Common myeloid progenitor, CD34-positive (primary cell): Measurements from ENCODE around the gene TNN.
"Not testable (repeated sequence)": the region's sequence is repeated elsewhere in the genome, so short reads cannot be mapped to it uniquely, and the experiment has no call there.

Experiments
- CTCF ChIA-PET: fragments of 350-600 bp; sonication (Branson Sonifier 250); formaldehyde crosslinking; loops from one replicate; lab custom pipeline; 2021; ENCODE audit warnings: antibody characterized with exemption; lab: Charles Lee
- POLR2A ChIA-PET: fragments of 350-600 bp; sonication (Branson Sonifier 250); formaldehyde crosslinking; loops from one replicate; lab custom pipeline; 2021; ENCODE audit warnings: antibody characterized with exemption; lab: Charles Lee
- DNase-seq, 3 donors: peaks; one replicate each; pipeline versions ENCODE4 v3.0.0 to v3.0.0-alpha.2; 2013
- H3K27ac ChIP-seq, 2 experiments: 1 replicate in 1 of 2; 2 replicates in 1 of 2; pipeline ENCODE4 v1.7.0; 2013; ENCODE audit warnings: inconsistent platforms in 2 of 2, low read length in 2 of 2, mild to moderate bottlenecking in 2 of 2, low read depth in 1 of 2, moderate library complexity in 1 of 2; ENCODE audit not compliant: severe bottlenecking in 2 of 2, insufficient read depth in 1 of 2, poor library complexity in 1 of 2
- H3K27me3 ChIP-seq, 5 experiments: replicated peaks in 2 of 5; 1 replicate in 3 of 5; 2 replicates in 2 of 5; pipeline versions ENCODE4 v1.6.1 to v1.7.0; 2013; ENCODE audit warnings: low read length in 4 of 5, mild to moderate bottlenecking in 2 of 5, moderate library complexity in 2 of 5, inconsistent platforms in 1 of 5; ENCODE audit not compliant: insufficient read depth in 5 of 5, control insufficient read depth in 4 of 5
- H3K36me3 ChIP-seq, 4 experiments: 1 replicate in 2 of 4; 2 replicates in 2 of 4; pipeline versions ENCODE4 v1.6.1 to v1.7.0; 2013; ENCODE audit warnings: low read length in 3 of 4, control low read depth in 1 of 4, mild to moderate bottlenecking in 1 of 4; ENCODE audit not compliant: control insufficient read depth in 4 of 4, insufficient read depth in 4 of 4
- H3K4me1 ChIP-seq, 4 experiments: 1 replicate in 3 of 4; 2 replicates in 1 of 4; pipeline versions ENCODE4 v1.6.1 to v1.7.1; 2013; ENCODE audit warnings: low read length in 3 of 4, mild to moderate bottlenecking in 3 of 4, control low read depth in 1 of 4, inconsistent platforms in 1 of 4, moderate library complexity in 1 of 4; ENCODE audit not compliant: control insufficient read depth in 4 of 4, insufficient read depth in 4 of 4; ENCODE audit errors: control extremely low read depth in 1 of 4
- H3K4me3 ChIP-seq, 7 experiments: 1 replicate in 4 of 7; 2 replicates in 3 of 7; pipeline versions ENCODE4 v1.5.1 to v1.7.0; 2013; ENCODE audit warnings: mild to moderate bottlenecking in 7 of 7, low read length in 6 of 7, moderate library complexity in 6 of 7, inconsistent platforms in 2 of 7, low read depth in 2 of 7, control low read depth in 1 of 7; ENCODE audit not compliant: insufficient read depth in 4 of 7, control insufficient read depth in 1 of 7; ENCODE audit errors: extremely low read depth in 1 of 7
- H3K9me3 ChIP-seq, 5 experiments: 1 replicate in 4 of 5; 2 replicates in 1 of 5; pipeline versions ENCODE4 v1.6.1 to v1.7.1; 2013; ENCODE audit warnings: low read length in 4 of 5, mild to moderate bottlenecking in 2 of 5, inconsistent platforms in 1 of 5, low read depth in 1 of 5, moderate library complexity in 1 of 5; ENCODE audit not compliant: control insufficient read depth in 4 of 5, insufficient read depth in 2 of 5; ENCODE audit errors: control extremely low read depth in 1 of 5
- WGBS: methylation state at CpG from one replicate; pipeline ENCODE4 v1.1.5; 2013; ENCODE audit not compliant: insufficient coverage; 5-methylcytosine and 5-hydroxymethylcytosine counted together

TNN gene

DNA sequence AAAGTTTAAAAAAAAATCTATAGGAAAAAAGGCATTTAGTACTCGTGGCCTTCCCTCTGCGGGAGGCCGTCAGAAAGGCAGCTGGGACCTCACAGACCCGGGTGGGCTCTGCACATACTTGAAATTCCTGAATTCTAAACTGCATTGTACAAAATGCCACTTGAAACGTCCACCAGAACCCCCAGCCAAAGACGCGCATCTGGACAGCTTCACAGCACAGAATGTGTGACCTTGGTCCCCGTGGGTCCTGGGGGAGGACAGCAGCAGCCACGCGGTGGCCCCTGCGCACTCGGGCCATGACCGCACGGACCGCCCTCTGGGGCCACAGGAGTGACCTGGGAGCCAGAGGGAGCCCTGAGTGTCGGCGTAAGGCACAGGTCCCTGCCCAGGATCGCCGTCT, 23.8 kb upstream of the TNN start:
- no peaks in the 10 kb centered on the region for H3K4me1 ChIP-seq
- no peaks in the 10 kb centered on the region for H3K27me3 ChIP-seq
- no peak for DNase-seq
- WGBS, result 91% methylated on average over 15 of the region's 19 CpGs
- no peak overlapping the region for H3K27ac ChIP-seq
- POLR2A ChIA-PET, result no interaction called here
- H3K36me3 ChIP-seq, result no peaks in the 10 kb centered on the region
- CTCF ChIA-PET, result no interaction called here
- no peak overlapping the region for H3K4me3 ChIP-seq
- H3K9me3 ChIP-seq, result no peaks in the 10 kb centered on the region

DNA sequence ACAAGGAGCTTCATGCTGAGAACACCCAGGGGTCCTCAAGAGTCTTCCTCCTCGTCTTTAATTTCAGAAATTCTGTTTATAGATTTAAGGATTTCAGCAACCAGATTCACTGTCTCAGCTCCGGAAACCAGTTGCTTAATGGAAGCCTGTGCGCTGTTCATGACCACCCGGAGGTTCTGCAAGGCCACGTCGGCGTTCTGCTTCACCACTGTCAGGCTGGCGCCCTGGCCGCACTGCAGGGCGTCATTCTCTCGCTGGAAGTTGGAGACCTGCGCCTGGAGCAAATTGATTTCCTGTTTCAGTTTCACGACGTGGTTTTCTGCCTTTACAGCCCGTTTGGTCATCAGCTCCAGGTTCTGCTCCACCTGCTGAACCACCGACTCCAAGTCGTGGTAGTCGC, 23.0 kb upstream of the TNN start:
- H3K9me3 ChIP-seq, POLR2A ChIA-PET, H3K27me3 ChIP-seq, CTCF ChIA-PET, H3K36me3 ChIP-seq, DNase-seq, H3K4me3 ChIP-seq, H3K27ac ChIP-seq, H3K4me1 ChIP-seq: not testable (repeated sequence)
- WGBS, result 93% methylated on average over 18 of the region's 18 CpGs

DNA sequence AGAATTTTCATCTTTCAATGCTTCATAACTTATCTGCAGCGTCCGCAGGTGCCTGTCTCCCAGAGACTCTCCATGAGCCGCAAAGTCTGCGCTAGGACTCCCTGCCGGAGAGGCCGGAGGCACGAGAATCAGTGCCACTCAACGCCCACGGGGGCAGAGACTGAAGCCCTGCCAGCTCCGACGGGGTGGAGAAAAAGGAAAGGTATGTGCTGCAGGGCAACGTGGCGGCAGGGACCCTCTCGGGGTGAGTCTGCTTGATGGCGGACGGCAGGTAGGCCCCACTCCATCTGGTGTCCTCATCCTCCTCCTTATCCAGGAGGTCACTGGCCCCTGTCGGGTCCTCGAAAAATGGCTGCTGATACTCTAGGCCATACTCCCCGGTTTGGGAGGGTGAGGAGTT, 22.5 kb upstream of the TNN start:
- CTCF ChIA-PET, result no interaction called here
- POLR2A ChIA-PET, result no interaction called here

DNA sequence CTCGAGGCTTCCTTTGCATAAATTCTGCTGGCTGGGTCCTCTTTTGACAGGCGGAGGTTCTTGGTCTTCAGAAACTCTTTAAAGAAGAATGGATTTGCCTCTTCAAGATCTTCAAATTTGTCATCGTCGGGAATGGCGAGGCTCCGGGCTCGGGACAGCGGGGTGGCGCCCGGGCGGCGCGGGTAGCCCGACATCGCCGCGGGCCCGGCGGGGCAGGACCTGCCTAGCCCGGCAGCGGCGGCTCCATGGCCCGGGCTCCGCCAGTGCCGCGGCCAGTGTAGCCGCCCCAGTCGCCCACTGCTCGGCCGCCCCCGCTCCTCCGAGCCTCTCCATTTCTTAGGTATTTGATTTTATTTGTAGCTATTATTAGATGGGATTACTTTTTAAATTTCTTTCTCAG, 22.1 kb upstream of the TNN start:
- Histone ChIP-seq H3K27me3 (no peaks in the 10 kb centered on the region), H3K9me3 (no peaks in the 10 kb centered on the region), H3K4me3 (no peak overlapping the region), H3K36me3 (no peaks in the 10 kb centered on the region), H3K4me1 (no peaks in the 10 kb centered on the region), H3K27ac (no peak overlapping the region)
- ChIA-PET POLR2A (no interaction called here), CTCF (no interaction called here)
- no peak for DNase-seq
- 96% methylated on average over 19 of the region's 32 CpGs for WGBS

More for the DNA sequence above, 22.5 kb upstream of the TNN start:
- 99% methylated on average over 16 of the region's 19 CpGs for WGBS
- Histone ChIP-seq H3K4me1 (no peaks in the 10 kb centered on the region), H3K27me3 (no peaks in the 10 kb centered on the region), H3K4me3 (no peak overlapping the region), H3K36me3 (no peaks in the 10 kb centered on the region), H3K27ac (no peak overlapping the region), H3K9me3 (no peaks in the 10 kb centered on the region)
- DNase-seq, result no peak

DNA sequence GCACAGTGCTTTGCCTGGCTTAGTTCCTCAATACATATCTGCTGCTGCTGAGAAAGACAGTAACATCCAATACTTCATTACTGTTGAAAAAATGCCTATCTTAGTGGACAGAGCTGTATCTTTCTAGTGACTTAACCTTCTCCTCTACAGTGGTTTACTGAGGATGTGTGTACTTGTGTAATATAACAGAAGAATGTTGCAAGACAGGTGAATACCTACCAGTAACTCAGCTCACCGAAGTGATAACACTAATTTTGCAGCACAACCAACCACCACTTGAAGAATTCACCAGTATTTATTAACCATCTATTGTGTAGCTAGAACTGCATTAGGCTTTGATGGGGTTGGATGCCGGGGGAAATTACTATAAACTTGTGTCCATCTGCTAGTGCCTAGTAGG, 16.6 kb upstream of the TNN start:
- ChIA-PET CTCF (interaction anchor here (0.9 kb wide), 1 partner anchor 19 kb away, joined by 4 read pairs; no protein-coding TSS in a partner anchor), POLR2A (no interaction called here)
- Histone ChIP-seq H3K4me1 (no peaks in the 10 kb centered on the region), H3K27ac (no peak overlapping the region), H3K4me3 (no peak overlapping the region), H3K9me3 (no peaks in the 10 kb centered on the region), H3K36me3 (no peaks in the 10 kb centered on the region), H3K27me3 (no peaks in the 10 kb centered on the region)
- no peak for DNase-seq
- WGBS, result no CpG with 5 or more reads among the region's 2 CpGs

DNA sequence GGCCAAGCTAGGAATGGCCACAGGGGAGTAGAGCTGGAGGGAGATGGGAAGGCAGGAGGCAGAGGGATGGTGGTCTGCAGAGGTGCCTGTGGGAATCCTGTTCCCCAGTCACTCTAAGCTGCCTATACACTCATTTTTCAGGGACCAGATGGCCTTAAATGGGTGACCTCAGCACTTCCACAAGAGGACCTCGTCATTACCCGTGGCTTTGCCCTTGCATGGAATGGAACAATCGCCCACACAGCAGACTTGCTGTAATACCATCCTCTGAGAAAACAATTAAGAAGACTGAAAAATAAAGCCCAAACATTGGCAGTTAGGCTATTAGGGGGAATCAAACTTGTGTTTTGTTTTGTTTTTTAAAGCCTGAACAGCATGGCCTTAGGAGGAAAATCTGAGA, 12.9 kb upstream of the TNN start:
- ChIA-PET POLR2A (no interaction called here), CTCF (no interaction called here)
- no peak overlapping the region for H3K27ac ChIP-seq
- no peak overlapping the region for H3K4me3 ChIP-seq
- no CpG with 5 or more reads among the region's 3 CpGs for WGBS
- no peaks in the 10 kb centered on the region for H3K4me1 ChIP-seq
- DNase-seq, result no peak
- no peaks in the 10 kb centered on the region for H3K36me3 ChIP-seq
- no peaks in the 10 kb centered on the region for H3K9me3 ChIP-seq
- no peaks in the 10 kb centered on the region for H3K27me3 ChIP-seq

DNA sequence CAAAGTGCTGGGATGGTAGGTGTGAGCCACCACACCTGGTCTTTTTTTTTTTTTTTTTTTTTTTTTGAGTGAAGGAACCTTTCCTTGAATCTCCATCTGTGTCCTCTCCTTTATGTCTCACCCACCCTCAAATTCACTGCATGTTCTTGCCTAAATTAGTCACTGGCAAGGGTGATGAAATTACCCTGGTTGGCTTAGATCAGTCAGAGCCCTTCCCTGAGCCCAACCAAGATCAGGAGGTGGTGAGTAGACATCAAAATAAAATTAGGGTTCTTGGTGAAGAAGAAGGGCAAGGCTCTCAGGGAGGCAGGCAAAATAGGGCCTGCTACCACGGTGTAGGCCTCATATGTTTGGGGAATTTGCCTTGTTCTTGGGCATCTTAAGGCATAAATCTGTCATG, 5.3 kb upstream of the TNN start:
- Histone ChIP-seq H3K27me3 (no peaks in the 10 kb centered on the region), H3K9me3 (no peaks in the 10 kb centered on the region), H3K4me1 (no peaks in the 10 kb centered on the region), H3K36me3 (no peaks in the 10 kb centered on the region), H3K4me3 (no peak overlapping the region), H3K27ac (no peak overlapping the region)
- ChIA-PET POLR2A (interaction anchor here (0.6 kb wide), 1 partner anchor 122 kb away, joined by 3 read pairs; no protein-coding TSS in a partner anchor), CTCF (no interaction called here)
- WGBS, result no CpG with 5 or more reads among the region's 1 CpG
- no peak for DNase-seq
